SK-N-MC (cell line): ENCODE data around the gene PIK3C2G.

Source experiments
- DNase-seq: peaks from one replicate; pipeline ENCODE4 v3.0.0-alpha.2; 2011; ENCODE audit warnings: low read depth, low spot score
- H3K27ac ChIP-seq: fragments of 200-600 bp; sonication (generic); 2 replicates; pipeline ENCODE4 v1.5.1; 2016; ENCODE audit warnings: mixed run types
- H3K36me3 ChIP-seq: fragments of 200-600 bp; sonication (generic); 2 replicates; pipeline ENCODE4 v1.6.1; 2017; ENCODE audit warnings: antibody characterized with exemption, low read length, mixed read lengths; ENCODE audit not compliant: insufficient read depth
- H3K4me3 ChIP-seq: fragments of 200-600 bp; sonication (generic); 2 replicates; pipeline ENCODE4 v1.5.1; 2016
- H3K9ac ChIP-seq: fragments of 200-600 bp; sonication (generic); 2 replicates; pipeline ENCODE4 v1.8.0; 2017; ENCODE audit warnings: mixed run types, mixed read lengths; ENCODE audit not compliant: insufficient read length
- H3K9me3 ChIP-seq: fragments of 200-600 bp; sonication (generic); 2 replicates; pipeline ENCODE4 v1.6.1; 2017; ENCODE audit warnings: low read depth, mild to moderate bottlenecking, antibody characterized with exemption, low read length, moderate library complexity, mixed read lengths
- EZH2 ChIP-seq: fragments of 200-600 bp; sonication (generic); IDR thresholded peaks from one replicate; pipeline ENCODE4 v1.6.1; 2017; ENCODE audit warnings: antibody characterized with exemption
- FOXP2 ChIP-seq: optimal IDR thresholded peaks from 2 replicates; pipeline ENCODE3; 2011; ENCODE audit warnings: mild to moderate bottlenecking, moderate library complexity; ENCODE audit not compliant: insufficient read depth; ENCODE audit errors: extremely low read length, control extremely low read depth
- POLR2AphosphoS5 ChIP-seq: IDR thresholded peaks from 2 replicates; pipeline ENCODE4 v1.6.1; 2012; ENCODE audit warnings: mild to moderate bottlenecking, low read depth, low read length, borderline replicate concordance

PIK3C2G gene

DNA sequence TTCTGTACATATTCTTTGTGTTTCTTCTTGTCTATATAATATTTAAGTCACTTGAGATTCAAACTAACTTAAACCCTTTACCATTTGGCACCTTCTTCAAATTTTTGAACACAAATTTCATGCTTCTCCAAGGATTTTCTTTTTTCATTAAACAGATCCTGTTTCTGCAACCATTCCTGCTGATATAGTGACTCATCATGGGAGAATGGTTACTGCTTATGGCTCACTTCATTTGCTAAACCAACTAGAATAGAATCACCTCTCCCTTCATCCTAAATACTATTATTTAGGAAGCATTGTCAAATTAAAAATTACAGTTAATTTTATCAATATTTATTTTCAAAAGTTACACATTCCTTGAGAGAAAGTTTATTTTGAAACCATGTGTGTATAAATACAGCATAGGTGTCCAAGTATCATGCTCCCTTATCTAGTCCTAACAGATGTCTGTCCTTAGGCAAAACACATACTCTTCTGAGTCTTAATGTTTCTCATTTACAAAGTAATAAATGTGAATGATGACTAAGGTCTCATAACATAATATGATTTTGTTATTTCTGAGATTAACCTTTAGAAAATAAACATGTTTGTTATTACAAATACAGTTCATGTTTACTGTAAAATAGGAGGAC, 435.8 kb downstream of the PIK3C2G start:
- DNase-seq, result no peak
- no peak overlapping the region for H3K4me3 ChIP-seq
- H3K27ac ChIP-seq, result no peak overlapping the region
- no peak overlapping the region for H3K9ac ChIP-seq
- TF ChIP-seq EZH2 (no peak), POLR2AphosphoS5 (no peak), FOXP2 (no peak)
- H3K9me3 ChIP-seq, result no peaks in the 10 kb centered on the region
- no peaks in the 10 kb centered on the region for H3K36me3 ChIP-seq
